GM19043 (cell line): ENCODE results near the gene PPP2R2C.

ENCODE experiments used
- ATAC-seq: cut with Tn5 transposase; IDR thresholded peaks from one replicate; pipeline ENCODE4 v1.9.1; 2021; ENCODE audit warnings: low read depth; ENCODE audit not compliant: unreplicated experiment

The PPP2R2C gene

DNA sequence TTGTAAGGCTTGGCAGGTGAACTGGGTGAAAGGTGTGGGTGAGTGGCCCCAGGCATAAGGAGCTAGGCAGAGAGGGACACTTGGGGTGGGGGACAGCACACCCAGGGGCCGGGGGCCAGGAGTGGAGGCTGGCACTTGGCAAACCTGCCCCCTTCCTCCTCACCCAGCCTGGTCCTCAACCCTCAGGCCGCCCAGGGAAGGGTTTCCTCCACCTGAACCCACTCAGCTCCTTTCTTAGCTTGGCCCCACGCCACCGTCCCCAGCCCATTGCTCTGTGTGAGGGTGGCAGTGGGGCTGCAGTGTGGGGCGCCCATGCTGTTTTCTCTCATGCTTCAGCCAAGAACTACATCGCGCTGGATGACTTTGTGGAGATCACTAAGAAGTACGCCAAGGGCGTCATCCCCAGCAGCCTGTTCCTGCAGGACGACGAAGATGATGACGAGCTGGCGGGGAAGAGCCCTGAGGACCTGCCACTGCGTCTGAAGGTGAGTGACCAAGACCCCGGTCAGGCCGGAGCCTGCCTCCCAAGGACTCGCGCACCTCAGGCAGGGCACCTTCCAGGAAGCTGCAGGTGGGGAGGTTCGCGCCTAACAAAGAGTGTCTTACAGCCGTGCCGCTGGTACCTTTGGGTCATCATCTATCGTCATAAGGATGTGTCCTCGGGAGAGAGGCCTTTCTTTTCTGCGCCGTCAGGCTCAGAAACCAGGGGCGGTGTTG, 177.6 kb downstream of the PPP2R2C start:
- ATAC-seq, result no peak

DNA sequence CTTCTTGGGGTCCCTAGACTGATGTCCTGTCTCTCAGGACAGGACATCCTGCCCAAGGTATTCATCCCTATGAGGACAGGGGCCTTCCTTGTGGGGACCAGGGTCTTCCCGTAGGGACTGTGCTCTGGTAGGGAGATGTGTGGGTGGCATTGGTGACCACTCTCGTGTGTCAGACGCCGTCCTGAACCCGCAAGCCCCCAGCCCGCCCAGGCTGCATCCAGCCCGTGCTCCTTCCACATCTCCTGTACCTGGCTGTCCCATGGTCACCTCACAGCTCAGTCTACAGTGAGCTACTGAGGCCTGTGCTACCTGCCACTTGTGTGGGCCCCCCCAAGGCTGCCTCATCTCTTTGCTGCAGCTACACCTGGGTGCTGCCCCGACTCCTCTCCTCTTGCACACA, 178.8 kb downstream of the PPP2R2C start:
- no peak for ATAC-seq

DNA sequence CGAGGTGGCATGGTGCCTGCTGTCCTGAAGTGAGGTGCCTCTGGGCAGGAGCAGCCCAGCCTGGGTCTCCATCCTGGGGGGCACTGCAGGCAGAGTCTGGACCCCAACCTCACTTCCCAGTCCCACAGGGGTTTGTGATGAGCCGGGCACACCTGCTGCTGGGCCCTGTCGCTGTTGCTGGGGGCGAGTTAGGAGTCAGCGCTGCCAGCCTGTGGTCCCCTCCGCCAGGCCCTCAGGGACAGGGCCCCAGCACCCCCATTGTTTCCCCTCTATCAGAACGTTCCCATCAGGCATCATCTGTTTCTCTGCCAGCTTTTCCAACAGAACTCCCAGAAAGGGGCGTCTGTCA, 179.3 kb downstream of the PPP2R2C start:
- ATAC-seq, result no peak

DNA sequence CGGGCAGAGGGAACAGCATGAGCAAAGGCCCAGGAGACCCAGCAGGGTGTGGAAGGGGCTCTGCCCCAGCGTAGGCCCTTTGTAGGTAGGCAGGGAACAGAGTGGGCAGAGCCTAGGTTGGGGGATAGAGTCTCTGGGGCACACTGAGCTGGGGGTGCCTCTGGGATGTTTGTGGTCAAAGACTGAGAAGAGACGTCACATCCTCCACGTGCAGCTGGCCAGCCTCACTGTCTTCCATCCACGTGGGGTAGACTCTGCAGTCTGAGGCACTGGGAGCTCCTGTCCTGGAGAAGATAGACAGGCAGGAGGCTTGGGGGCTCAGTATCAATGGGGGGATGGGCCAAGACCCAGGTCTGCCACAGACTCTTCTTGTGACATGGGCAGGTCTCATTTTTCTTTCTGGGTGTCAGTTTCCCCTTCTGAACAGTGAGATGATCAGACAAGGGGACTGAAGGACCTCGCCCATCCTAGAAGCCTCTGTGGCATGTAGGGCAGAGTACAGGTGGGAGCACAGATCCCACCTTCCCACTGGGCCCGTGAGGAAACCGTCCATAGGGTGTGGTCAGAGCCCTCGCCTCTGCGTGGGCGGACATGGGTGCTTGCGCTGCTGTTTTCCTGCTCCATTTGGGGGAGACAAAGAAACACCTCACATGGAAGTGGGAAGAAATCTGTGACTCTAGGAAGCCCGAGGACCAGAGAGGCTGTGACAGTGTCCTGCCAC, 179.9 kb downstream of the PPP2R2C start:
- no peak for ATAC-seq

DNA sequence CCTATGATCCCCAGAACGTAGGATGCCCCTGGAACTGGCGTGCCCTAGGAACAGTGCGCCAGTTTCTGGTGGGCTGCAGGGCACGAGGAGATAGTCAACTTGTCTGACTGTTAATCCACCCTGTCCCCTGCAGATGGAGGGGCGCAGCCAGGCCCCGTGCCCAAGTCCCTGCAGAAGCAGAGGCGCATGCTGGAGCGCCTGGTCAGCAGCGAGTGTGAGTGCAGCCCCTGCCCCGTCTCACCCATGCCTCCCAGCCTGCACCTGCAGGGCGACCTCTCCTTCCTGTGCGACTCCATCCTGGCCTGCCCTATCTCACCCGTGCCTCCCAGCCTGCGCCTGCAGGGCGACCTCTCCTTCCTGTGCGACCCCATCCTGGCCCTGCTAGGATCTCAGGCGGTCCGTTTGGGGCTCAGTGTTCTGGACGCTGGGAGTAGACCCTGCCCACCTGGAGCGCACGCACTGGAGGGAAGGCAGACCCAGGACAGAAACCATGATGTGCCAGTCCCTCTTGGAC, 180.6 kb downstream of the PPP2R2C start:
- no peak for ATAC-seq

DNA sequence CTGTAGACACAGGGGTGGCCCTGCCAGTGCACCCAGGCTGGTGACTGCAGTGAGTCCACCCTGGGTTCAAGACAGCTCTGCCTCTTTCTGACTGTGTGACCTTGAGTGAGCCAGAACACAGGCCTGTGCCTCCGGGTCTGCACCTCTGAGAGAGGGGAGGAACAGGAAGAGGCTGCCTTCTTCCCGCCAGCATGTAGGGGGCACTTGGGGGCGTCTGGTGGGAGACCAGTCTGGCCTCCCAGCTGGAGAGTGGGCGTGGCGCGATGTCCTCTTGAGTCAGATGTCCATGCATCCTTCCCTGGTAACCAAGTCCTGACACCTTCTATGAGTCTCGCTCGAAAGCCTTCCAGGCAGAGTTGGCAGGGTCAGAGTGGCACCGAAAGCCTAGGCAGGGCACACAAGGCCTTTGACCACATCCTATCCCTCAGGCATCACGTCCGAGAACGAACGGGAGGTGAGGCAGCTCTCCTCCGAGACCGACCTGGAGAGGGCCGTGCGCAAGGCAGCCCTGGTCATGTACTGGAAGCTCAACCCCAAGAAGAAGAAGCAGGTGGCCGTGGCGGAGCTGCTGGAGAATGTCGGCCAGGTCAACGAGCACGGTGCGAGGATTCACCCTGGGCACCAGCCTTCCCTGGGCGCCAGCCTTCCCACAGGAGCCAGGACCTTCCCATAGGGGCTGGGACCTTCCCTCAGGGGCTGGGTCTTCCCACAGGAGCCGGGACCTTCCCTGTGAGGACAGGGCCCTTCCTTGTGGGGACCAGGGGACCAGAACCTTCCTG, 181.5 kb downstream of the PPP2R2C start:
- ATAC-seq, result no peak

DNA sequence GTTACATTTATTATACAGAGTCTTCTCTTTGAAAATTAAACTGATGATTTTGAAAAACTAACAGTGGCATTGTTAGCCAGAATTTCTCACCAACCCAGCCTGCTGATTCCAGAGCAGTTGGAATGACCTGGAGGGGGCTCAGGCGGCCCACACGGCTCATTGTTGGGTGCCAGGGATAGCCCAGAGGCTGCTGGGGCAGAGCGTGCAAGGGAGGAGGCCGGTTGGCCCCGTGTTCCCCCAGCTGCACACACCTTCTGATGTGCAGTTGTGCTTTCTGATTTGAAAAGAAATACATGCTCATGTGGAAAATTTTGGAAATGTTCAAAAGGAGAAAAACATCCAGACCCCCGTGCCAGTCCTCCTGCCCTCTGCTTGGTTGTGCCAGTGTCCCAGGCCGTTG, 182.2 kb downstream of the PPP2R2C start:
- no peak for ATAC-seq

DNA sequence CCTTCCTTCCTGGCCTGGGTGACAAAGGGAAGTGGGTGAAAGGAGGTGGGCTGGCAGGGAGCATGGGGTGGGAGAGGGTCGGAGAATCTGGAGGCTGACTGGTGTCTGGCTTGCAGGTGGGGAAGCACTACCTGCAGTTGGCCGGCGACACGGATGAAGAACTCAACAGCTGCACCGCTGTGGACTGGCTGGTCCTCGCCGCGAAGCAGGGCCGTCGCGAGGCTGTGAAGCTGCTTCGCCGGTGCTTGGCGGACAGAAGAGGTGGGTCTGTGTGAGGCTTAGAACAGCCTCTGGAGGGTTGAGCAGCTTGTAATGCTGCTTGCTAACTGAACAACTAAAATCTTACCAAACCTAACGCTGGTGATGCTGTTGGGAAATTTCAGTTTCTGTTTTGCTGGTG, 183.5 kb downstream of the PPP2R2C start:
- no peak for ATAC-seq

DNA sequence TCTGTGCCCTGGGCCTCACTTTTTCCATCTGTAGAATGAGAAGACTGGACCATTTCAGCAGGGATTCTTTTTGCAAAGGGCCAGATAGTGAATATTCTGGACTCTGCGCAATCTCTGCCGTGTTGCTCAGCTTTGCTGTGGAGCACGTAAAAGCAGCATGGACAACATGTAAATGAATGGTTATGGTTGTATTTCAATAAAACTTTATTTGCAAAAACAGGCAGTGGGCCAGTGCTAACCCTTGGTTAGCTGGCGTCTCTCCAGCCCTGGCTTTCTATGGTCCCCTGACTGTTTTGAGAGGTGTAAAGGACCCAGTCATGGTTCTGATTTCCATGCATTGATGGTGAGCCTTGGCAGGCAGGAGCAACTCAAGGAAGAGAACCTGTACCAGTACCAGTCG, 184.1 kb downstream of the PPP2R2C start:
- no peak for ATAC-seq

DNA sequence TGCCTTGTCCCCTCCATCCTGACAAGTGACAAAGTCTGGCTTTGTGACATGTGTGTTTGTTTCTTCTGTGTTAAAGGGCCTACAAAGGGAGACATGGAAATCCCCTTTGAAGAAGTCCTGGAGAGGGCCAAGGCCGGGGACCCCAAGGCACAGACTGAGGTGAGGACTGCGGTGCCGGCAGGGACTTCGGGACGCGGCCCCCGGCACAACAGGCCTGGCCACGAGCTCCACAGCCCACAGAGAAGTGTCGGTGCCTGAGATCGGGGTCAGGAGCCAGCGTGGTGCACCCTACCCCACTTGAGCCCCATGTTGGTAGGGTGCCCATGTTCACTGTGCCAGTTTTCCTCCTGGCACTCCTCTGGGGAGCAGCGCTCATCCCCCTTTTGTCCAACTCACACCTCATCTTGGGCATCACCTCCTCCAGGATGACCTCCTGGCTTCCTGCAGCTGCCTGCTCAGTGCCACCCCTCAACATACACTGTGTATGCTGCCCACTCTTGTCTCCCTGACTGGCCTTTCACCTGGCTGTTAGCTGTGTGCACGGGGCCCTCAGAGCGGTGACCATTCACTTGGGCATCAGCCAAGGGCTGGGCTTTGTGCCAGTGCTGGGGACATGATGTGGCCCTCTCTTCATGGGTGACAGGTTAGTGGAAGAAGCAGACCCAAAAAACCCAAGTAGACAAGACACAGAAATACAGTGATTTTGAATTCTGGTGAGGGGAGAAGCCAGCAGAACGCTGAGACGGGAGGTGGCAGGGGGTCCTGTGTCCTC, 185.2 kb downstream of the PPP2R2C start:
- ATAC-seq, result no peak

DNA sequence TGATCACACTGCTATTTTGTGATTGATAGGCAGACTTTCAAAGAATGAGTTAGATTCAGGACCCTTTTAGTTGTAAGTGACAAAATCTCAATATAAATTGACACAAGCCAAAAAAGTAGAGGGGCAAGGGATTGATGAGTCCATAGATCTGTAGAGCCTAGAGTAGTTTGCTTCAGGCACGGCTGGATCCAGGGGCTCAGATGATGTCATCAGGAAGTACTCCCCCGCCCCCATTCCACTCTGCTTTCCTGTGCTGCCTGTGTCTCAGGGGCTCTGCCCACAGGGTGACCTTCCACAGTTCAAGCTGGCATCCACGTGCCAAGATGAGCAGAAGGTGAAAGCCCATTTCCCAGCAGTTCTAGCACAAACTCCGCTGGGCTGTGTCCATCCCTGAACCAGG, 189.1 kb downstream of the PPP2R2C start:
- ATAC-seq, result no peak

DNA sequence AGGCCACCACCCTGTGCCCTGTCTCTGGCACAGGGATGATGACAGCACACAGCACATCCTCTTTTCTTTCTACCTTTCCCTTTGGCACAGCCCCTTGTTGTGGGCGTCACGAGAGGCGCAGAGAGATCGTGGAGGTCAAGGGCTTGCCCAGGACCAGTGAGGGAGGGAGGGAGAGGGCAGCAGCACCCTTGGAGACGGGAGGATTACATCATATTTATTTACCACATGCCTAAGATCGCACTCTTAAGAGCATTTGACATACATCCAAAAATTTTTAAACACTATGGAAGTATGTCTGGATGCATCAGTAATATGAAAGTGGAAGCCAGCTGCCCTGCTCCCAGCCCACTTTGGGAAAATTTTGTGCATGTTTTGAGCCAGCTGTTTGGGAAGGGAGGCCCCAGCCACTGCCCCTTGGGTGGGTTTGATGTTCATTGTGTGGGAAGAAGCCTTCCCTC, 190.1 kb downstream of the PPP2R2C start:
- ATAC-seq, result no peak

DNA sequence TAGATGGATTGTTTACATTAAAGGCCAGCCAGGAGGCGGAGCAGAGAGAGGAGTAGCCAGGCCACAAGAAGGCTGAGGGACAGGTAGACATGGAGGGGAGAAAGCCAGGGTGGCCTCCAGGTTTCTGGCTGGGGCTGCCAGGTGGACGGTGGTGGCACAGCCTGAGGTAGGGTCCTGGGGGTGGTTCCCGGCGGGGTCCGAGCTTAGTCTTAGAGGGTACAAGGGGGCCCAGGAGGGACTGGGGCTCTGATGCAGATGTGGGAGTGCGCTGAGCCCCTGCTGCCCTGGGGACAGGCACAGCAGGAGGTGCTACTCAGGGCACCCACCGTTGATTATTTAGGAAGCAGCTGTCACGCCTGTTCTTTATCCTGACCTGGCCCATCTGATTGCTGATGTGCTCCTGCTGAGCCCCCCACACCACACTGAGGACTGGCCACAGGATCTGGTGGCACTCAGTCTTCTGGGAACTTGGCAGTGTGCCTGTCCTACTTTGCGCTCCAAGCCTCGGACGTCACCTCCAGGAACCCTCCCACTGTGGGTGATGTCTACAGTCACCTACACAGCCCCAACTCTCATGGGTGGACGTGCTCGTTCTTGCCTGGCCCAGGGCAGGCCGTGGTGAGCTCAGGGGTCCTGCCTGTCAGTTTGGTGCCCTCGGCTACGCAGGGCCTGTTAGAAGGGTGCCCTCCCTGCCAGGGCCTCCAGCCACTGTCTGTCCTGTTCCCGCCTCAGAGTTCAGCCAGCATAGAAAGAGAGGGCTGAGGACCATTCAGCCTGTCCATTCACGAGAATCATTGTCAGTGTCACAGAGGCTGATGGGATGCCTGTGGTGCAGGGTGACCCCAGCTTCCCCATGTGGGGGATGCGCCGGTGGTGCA, 190.7 kb downstream of the PPP2R2C start:
- no peak for ATAC-seq

DNA sequence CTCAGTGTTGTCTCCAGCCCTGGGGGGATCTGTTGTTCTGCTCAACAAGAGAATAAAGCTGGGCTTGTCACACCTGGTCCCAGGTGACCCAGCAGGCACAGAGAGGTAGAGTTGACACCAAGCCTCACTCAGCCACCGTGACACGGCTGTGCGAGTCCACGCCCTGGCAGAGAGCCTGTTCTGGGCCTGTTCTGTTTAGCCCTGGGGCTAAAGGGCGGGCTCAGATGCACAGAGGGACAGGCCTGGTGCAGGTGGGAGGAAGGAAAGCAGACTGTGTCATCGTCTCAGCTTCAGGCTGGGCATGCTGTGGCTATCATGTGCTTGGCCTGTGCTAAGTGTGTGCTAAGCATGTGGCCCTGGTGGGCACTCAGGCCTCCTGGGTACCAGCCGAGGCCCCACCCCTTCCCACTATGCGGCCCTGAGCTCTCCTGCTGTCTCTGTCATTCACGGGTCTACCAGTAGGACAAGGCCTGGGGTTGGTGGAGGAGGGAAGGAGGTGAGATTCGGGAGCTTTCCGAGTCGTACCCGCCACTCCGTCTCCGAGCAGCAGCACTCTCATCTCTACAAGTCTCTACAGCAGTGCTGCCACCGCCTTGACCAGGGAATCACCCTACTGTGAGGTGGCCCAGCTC, 191.9 kb downstream of the PPP2R2C start:
- no peak for ATAC-seq

DNA sequence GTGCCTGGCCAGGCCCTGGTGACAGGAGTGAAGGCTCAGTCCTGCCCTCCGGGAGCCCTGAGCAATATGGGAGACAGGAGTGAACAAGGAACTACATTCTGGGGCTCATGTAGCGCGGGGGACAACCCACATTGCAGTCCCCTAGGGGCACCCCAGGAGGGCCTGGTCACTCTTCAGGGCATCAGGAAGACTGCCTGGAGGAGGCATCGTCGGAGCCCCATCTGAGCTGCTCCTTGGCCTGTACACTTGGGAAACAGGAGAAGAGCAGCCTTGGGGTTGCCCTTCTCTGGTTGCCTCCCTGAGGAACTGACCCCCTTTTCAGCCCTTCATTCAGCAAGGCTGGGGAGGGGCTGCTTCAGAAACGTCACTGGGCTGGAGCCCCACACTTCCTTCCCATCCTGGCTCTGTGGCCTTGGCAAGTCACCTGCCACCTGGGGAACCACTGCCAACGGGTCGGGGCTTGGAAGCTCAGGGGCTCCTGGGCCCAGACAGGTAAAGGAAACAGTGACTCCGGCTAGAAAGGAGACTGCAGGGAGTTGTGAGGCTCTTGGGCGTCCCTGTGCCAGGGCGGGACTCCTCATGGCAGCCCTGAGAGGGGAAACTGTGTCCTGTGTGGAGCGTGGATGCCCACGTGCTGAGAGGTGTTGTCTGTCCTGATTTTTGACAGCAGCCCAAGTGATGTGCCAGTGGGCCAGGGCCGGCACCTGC, 192.7 kb downstream of the PPP2R2C start:
- no peak for ATAC-seq

DNA sequence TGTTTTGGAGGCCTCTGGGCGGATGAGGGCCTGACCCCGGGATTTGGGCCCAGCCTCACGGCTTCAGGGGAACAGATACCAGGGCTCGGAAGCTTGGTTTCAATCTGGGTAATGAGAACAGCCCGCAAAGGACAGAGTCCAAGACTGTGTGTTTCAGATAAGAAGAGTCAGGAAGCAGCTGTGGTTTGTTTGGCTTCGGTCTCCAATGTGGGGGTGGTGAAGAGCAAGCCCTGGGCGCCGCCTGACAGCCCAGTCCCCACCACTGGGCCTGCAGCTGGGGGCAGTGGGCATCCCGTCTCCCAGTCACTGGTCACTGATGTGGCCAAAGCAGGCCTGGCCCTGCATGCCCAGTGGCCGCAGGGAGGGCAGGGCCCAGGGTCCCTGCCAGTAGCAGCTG, 193.6 kb downstream of the PPP2R2C start:
- ATAC-seq, result peak; percentile 95

DNA sequence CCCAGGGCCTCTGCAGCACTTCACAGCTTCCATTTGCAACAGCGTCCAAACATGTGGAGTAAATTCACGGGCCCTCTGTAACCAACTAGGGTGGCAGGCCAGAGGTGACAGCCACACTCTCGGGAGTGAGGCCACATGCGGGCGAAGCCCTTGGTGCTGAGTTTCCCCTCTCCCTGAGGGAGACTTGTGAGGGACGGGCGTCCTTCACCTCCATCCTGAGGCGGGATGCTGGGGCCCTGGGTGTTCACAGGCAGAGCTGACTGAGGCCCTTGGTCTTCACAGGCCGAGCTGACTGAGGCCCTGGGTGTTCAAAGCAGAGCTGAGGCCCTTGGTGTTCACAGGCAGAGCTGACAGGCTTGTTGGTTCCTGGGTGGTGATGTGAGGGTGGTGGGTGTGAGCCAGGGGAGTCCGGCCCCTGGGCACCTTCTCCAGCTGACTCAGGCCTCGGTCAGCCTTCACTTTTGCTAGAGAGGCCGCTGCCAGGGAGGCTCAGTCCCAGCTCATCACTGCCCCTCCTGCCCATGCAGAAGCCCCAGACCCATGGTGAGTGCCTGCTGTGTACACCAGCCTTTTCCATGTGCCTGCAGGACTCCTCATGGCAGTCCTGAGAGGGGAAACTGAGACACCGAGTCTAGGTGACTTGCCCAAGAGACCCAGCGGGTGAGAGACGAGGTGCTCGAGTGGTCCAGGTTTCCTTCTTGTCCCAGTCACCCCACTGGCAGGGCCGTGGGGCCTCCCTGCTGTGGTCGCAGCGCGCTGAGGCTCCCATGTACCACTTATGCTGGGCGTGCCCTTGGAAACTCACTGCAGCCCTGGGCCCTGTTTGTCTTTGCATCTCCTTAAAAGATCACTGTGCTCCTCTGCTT, 194.2 kb downstream of the PPP2R2C start:
- no peak for ATAC-seq
